Endothelial cell of umbilical vein (primary cell): ENCODE data around the gene TKFC. TPM values are rescaled to one million over a fixed set of nuclear protein-coding genes. Genes with fewer than 3 reads are reported as not detected.

Experiments used
- BruUV-seq: library from RNA; stranded (reverse); fragments of 400-500 nt; replicated peaks from 2 replicates; lab custom pipeline; 2021; lab: Mats Ljungman, UMichigan
- CTCF ChIA-PET: fragments of 300-600, 350-600 bp; sonication (Branson Sonifier 250); formaldehyde crosslinking; loops from one replicate; lab custom pipeline; 2021; ENCODE audit warnings: antibody characterized with exemption, inconsistent platforms; lab: Charles Lee
- POLR2A ChIA-PET: fragments of 300-600, 350-600 bp; sonication (Branson Sonifier 250); formaldehyde crosslinking; loops from one replicate; lab custom pipeline; 2021; ENCODE audit warnings: antibody characterized with exemption, inconsistent platforms; lab: Charles Lee
- DNase-seq: peaks from one replicate; pipeline ENCODE4 v3.0.0-alpha.2; 2011; ENCODE audit warnings: low read depth, low spot score
- FAIRE-seq: peaks from 2 replicates; lab custom pipeline; 2011; peaks lifted over from hg19 to GRCh38; lab: Jason Lieb, UNC
- H2AFZ ChIP-seq: 2 replicates; pipeline ENCODE4 v1.6.0; 2012; ENCODE audit warnings: low read depth, low read length, control low read depth, inconsistent platforms
- H3K27ac ChIP-seq: 2 replicates; pipeline ENCODE4 v1.5.1; 2011; ENCODE audit warnings: low read depth, mild to moderate bottlenecking, control low read depth, low read length, moderate library complexity; ENCODE audit not compliant: insufficient read depth
- H3K27me3 ChIP-seq, 2 experiments: 2 replicates each; pipeline versions ENCODE4 v1.6.0 to v1.6.1; 2011; ENCODE audit warnings: low read length in 2 of 2, mixed read lengths in 1 of 2; ENCODE audit not compliant: control insufficient read depth in 2 of 2, insufficient read depth in 2 of 2
- H3K36me3 ChIP-seq, 2 experiments: 2 replicates in 1 of 2; 3 replicates in 1 of 2; pipeline ENCODE4 v1.5.1; 2011; ENCODE audit warnings: low read length in 2 of 2, mild to moderate bottlenecking in 1 of 2, moderate library complexity in 1 of 2; ENCODE audit not compliant: control insufficient read depth in 2 of 2, insufficient read depth in 2 of 2; ENCODE audit errors: extremely low read depth in 1 of 2
- H3K4me1 ChIP-seq: 3 replicates; pipeline ENCODE4 v1.5.1; 2011; ENCODE audit warnings: mild to moderate bottlenecking, low read length; ENCODE audit not compliant: control insufficient read depth, insufficient read depth; ENCODE audit errors: extremely low read depth
- H3K4me2 ChIP-seq: 2 replicates; pipeline ENCODE4 v1.6.1; 2011; ENCODE audit warnings: low read length, control low read depth, mixed read lengths; ENCODE audit not compliant: insufficient read depth
- H3K4me3 ChIP-seq, 3 experiments: fragments of 200-600 bp in 1 of 3; sonication (generic), shearing (Covaris generic) in 1 of 3; replicated peaks in 1 of 3; 2 replicates each; pipeline ENCODE4 v1.5.1; 2011 to 2016; ENCODE audit warnings: control low read depth in 3 of 3, low read length in 3 of 3, mild to moderate bottlenecking in 2 of 3, inconsistent platforms in 1 of 3, low read depth in 1 of 3, moderate library complexity in 1 of 3; ENCODE audit not compliant: insufficient read depth in 1 of 3
- H3K79me2 ChIP-seq: 2 replicates; pipeline ENCODE4 v1.6.0; 2012; ENCODE audit warnings: low read length, inconsistent platforms; ENCODE audit not compliant: control insufficient read depth, insufficient read depth
- H3K9ac ChIP-seq: replicated peaks from 2 replicates; pipeline ENCODE3; 2011; ENCODE audit warnings: low read length, control low read depth; ENCODE audit not compliant: insufficient read depth; ENCODE audit errors: extremely low read depth
- H3K9me1 ChIP-seq: replicated peaks from 3 replicates; pipeline ENCODE4 v1.6.0; 2011; ENCODE audit warnings: mild to moderate bottlenecking, low read length; ENCODE audit not compliant: control insufficient read depth, insufficient read depth; ENCODE audit errors: extremely low read depth
- H3K9me3 ChIP-seq: replicated peaks from 2 replicates; pipeline ENCODE4 v1.5.1; 2012; ENCODE audit warnings: low read length, inconsistent platforms; ENCODE audit not compliant: control insufficient read depth, insufficient read depth
- H4K20me1 ChIP-seq: replicated peaks from 2 replicates; pipeline ENCODE3; 2011; ENCODE audit warnings: mild to moderate bottlenecking, low read length; ENCODE audit not compliant: control insufficient read depth, insufficient read depth; ENCODE audit errors: extremely low read depth
- EZH2 ChIP-seq: IDR thresholded peaks from 2 replicates; pipeline ENCODE4 v1.6.1; 2012; ENCODE audit warnings: borderline replicate concordance, low read depth, mild to moderate bottlenecking, moderate library complexity, low read length, inconsistent platforms; ENCODE audit not compliant: severe bottlenecking
- FOS ChIP-seq: IDR thresholded peaks from 2 replicates; pipeline ENCODE4 v1.6.1; 2011; ENCODE audit warnings: mild to moderate bottlenecking, low read length, moderate library complexity, borderline replicate concordance; ENCODE audit not compliant: insufficient read depth
- GATA2 ChIP-seq: IDR thresholded peaks from 2 replicates; pipeline ENCODE4 v1.7.0; 2011; ENCODE audit warnings: low read depth, mild to moderate bottlenecking, moderate library complexity, mixed read lengths, low read length; ENCODE audit not compliant: insufficient read length, insufficient read depth
- JUN ChIP-seq: IDR thresholded peaks from 2 replicates; pipeline ENCODE4 v1.6.1; 2011; ENCODE audit warnings: borderline replicate concordance, low read depth; ENCODE audit not compliant: insufficient read length, insufficient read depth
- MYC ChIP-seq: IDR thresholded peaks from one replicate; pipeline ENCODE4 v1.6.1; 2011; ENCODE audit warnings: mild to moderate bottlenecking, low read depth, low read length
- POLR2A ChIP-seq: IDR thresholded peaks from 2 replicates; pipeline ENCODE4 v1.6.1; 2012; ENCODE audit warnings: low read depth, mild to moderate bottlenecking, control low read depth, low read length
- POLR2AphosphoS5 ChIP-seq: IDR thresholded peaks from 2 replicates; pipeline ENCODE4 v1.6.1; 2012; ENCODE audit warnings: low read depth, mild to moderate bottlenecking, control low read depth, low read length, moderate library complexity; ENCODE audit not compliant: insufficient read depth
- dilution Hi-C: fragments of 300-500 bp; cut with MboI; formaldehyde crosslinking; loops from one replicate; pipeline ENCODE4 v1.15.0; 2019; ENCODE audit warnings: low sequenced_read_pairs; ENCODE audit not compliant: extremely low pct_ligation_motif_present
- intact Hi-C: fragments of 100-400 bp; cut with micrococcal nuclease; formaldehyde crosslinking; loops from one replicate; pipeline ENCODE4 v1.10.0; 2022
- polyA plus RNA-seq, 4 experiments: library from polyadenylated mRNA; depleted of rRNA in 3 of 4; stranded (reverse) in 3 of 4; unstranded in 1 of 4; fragments of >200 nt; gene quantifications; 2 replicates each; pipeline versions ENCODE4 v1.2.1 to v1.2.3, GENCODE V29; 2011 to 2012; ENCODE audit warnings: missing spikeins in 1 of 4
- total RNA-seq: library from RNA; stranded (reverse); gene quantifications from 2 replicates; pipeline ENCODE4 v1.2.3, GENCODE V29; 2021
- TF ChIP-seq, protein P1 (sequence below), 2 donors: IDR thresholded peaks; 1 replicate in 1 of 2; 2 replicates in 1 of 2; pipeline ENCODE4 v1.5.1; 2011; ENCODE audit warnings: low read length in 2 of 2, mild to moderate bottlenecking in 2 of 2, moderate library complexity in 2 of 2, control low read depth in 1 of 2, inconsistent platforms in 1 of 2, low read depth in 1 of 2; ENCODE audit not compliant: insufficient read depth in 1 of 2; ENCODE audit errors: extremely low read depth in 1 of 2
- TF ChIP-seq, protein P2 (sequence below): IDR thresholded peaks from 2 replicates; pipeline ENCODE4 v1.6.1; 2011; ENCODE audit not compliant: insufficient read depth, insufficient read length

TKFC gene
- total and polyA plus RNA-seq, 2 donors (not counting 3 experiments of a cell fraction or from before 2014, with no cell fraction given): 30.8 to 31.7 TPM

DNA sequence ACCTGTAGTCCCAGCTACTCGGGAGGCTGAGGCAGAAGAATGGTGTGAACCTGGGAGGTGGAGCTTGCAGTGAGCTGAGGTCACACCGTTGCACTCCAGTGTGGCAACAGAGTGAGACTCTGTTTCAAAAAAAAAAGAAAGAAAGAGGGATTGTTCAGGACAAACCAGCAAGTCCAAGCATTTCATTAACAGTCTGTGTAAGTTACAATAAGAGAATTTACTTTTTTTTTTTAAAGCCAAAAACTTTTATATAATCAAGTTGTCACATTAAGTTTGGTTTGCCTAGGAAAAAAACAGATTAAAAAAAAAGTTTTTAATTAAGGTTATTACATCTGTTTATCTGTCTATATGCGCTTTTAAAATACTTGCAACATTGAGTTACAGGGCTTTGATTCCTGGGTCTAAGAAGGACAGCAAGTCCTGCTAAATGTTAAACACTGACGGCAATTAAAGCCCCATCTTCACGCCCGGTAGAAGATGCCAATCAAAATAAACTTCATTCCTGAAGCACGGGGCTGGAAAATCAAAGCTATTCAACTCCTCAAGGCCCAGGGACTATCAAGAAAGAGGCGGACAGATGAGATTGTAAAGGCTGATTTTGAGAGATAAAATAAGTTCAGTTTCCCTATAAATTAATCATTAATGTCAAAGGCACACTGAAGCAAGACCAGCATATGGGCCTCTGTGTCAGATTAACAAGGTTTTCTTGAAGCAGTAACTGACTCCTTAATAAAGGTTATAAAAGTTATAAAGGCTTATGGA lies 39.8 kb downstream of the TKFC start:
- no peak overlapping the region for H2AFZ ChIP-seq
- no peak overlapping the region for H3K27ac ChIP-seq
- no peaks in the 10 kb centered on the region for H3K9me3 ChIP-seq
- no peaks in the 10 kb centered on the region for H3K27me3 ChIP-seq
- BruUV-seq: no TSS peak
- no peak for TF ChIP-seq POLR2A
- TF ChIP-seq JUN: no peak
- no peak for TF ChIP-seq GATA2
- TF ChIP-seq EZH2: no peak
- TF ChIP-seq MYC: no peak
- TF ChIP-seq, protein P1, sequence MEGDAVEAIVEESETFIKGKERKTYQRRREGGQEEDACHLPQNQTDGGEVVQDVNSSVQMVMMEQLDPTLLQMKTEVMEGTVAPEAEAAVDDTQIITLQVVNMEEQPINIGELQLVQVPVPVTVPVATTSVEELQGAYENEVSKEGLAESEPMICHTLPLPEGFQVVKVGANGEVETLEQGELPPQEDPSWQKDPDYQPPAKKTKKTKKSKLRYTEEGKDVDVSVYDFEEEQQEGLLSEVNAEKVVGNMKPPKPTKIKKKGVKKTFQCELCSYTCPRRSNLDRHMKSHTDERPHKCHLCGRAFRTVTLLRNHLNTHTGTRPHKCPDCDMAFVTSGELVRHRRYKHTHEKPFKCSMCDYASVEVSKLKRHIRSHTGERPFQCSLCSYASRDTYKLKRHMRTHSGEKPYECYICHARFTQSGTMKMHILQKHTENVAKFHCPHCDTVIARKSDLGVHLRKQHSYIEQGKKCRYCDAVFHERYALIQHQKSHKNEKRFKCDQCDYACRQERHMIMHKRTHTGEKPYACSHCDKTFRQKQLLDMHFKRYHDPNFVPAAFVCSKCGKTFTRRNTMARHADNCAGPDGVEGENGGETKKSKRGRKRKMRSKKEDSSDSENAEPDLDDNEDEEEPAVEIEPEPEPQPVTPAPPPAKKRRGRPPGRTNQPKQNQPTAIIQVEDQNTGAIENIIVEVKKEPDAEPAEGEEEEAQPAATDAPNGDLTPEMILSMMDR (IDR thresholded peaks at IDR 0.05; ENCODE audit: extremely low read depth in 1 of 2, insufficient read depth in 1 of 2, low read depth in 1 of 2, low read length in 2 of 2): no peak
- TF ChIP-seq POLR2AphosphoS5: no peak
- no peak for TF ChIP-seq FOS
- TF ChIP-seq, protein P2, sequence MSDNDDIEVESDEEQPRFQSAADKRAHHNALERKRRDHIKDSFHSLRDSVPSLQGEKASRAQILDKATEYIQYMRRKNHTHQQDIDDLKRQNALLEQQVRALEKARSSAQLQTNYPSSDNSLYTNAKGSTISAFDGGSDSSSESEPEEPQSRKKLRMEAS: no peak
- DNase-seq: no peak
- H3K79me2 ChIP-seq: no peaks in the 10 kb centered on the region
- FAIRE-seq: peak; percentile 58
- no peaks in the 10 kb centered on the region for H4K20me1 ChIP-seq
- H3K4me1 ChIP-seq: no peaks in the 10 kb centered on the region
- intact Hi-C loops: no loop called here
- CTCF ChIA-PET: interaction anchor here (3.2 to 4.5 kb wide), 2 partner anchors 12 to 37 kb away, joined by 12 to 24 read pairs; no protein-coding TSS in a partner anchor
- dilution Hi-C loops: no loop called here
- H3K4me2 ChIP-seq: no peak overlapping the region
- peaks cover 11 to 13% of the 10 kb centered on the region in 2 experiments for H3K36me3 ChIP-seq
- POLR2A ChIA-PET: no interaction called here
- no peak overlapping the region for H3K4me3 ChIP-seq
- no peaks in the 10 kb centered on the region for H3K9me1 ChIP-seq
- H3K9ac ChIP-seq: no peak overlapping the region
